WERI-Rb-1 (cell line): ENCODE data around the gene TGFB2.

ENCODE experiments used
- DNase-seq: peaks from one replicate; pipeline ENCODE4 v3.0.0-alpha.2; 2020
- H3K27ac ChIP-seq: fragments of 250-450 bp; sonication (Bioruptor Pico); 2 replicates; pipeline ENCODE4 v1.5.1; 2020; ENCODE audit warnings: mild to moderate bottlenecking, moderate library complexity
- H3K27me3 ChIP-seq: fragments of 250-450 bp; sonication (Bioruptor Pico); 2 replicates; pipeline ENCODE4 v1.5.1; 2021; ENCODE audit warnings: mild to moderate bottlenecking, low read depth, moderate library complexity; ENCODE audit not compliant: insufficient read depth, severe bottlenecking
- H3K36me3 ChIP-seq: fragments of 250-450 bp; sonication (Bioruptor Pico); 2 replicates; pipeline ENCODE4 v1.5.1; 2020; ENCODE audit warnings: mild to moderate bottlenecking, moderate library complexity
- H3K4me3 ChIP-seq: 2 replicates; pipeline ENCODE4 v1.5.1; 2011; ENCODE audit warnings: low read depth, mild to moderate bottlenecking, control low read depth, low read length
- H3K9me3 ChIP-seq: fragments of 250-450 bp; sonication (Bioruptor Pico); 2 replicates; pipeline ENCODE4 v1.5.1; 2021; ENCODE audit warnings: mild to moderate bottlenecking, moderate library complexity; ENCODE audit not compliant: severe bottlenecking
- TF ChIP-seq, protein P1 (sequence below): IDR thresholded peaks from 2 replicates; pipeline ENCODE4 v1.5.1; 2011; ENCODE audit warnings: low read depth, mild to moderate bottlenecking, control low read depth, inconsistent platforms, low read length

The TGFB2 gene

DNA sequence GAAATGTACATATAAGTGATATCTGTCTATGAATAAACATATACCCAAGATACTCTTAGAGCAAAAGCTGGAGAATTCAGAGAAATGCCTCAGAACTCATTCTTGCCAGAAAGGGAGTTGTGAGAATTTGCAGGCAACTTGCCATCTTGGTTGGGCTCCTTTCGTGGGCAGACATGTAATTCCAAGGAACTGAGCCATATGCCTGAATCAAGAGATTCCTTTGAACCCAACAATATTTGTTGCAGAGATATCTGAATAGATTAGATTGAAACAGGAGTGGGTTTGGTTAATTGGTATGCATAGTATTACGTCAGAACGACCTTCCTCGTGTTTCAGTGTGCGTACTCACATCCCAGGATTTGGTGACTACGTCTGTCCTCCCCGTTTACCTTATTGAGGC, 67.0 kb downstream of the TGFB2 start:
- Histone ChIP-seq H3K27me3 (no peaks in the 10 kb centered on the region), H3K4me3 (no peak overlapping the region), H3K9me3 (no peaks in the 10 kb centered on the region), H3K36me3 (no peaks in the 10 kb centered on the region), H3K27ac (no peak overlapping the region)
- DNase-seq = no peak
- TF ChIP-seq, protein P1, sequence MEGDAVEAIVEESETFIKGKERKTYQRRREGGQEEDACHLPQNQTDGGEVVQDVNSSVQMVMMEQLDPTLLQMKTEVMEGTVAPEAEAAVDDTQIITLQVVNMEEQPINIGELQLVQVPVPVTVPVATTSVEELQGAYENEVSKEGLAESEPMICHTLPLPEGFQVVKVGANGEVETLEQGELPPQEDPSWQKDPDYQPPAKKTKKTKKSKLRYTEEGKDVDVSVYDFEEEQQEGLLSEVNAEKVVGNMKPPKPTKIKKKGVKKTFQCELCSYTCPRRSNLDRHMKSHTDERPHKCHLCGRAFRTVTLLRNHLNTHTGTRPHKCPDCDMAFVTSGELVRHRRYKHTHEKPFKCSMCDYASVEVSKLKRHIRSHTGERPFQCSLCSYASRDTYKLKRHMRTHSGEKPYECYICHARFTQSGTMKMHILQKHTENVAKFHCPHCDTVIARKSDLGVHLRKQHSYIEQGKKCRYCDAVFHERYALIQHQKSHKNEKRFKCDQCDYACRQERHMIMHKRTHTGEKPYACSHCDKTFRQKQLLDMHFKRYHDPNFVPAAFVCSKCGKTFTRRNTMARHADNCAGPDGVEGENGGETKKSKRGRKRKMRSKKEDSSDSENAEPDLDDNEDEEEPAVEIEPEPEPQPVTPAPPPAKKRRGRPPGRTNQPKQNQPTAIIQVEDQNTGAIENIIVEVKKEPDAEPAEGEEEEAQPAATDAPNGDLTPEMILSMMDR = no peak

DNA sequence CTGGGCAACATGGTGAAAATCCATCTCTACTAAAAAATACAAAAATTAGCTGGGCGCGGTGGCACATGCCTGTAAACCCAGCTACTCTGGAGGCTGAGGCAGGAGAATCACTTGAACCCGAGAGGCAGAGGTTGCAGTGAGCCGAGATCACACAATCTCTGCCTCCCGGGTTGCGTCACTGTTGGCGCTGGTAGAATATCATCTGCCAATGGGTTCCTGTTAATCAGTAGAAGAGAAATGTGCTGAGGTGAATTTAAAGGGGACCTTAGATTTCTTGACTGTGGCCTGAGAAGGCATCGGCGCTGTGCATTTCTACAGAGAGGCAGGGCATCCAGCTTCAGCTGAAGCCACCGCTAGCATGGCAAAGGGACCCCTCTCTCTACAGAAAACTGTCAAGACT, 68.0 kb downstream of the TGFB2 start:
- H3K36me3 ChIP-seq = no peaks in the 10 kb centered on the region
- DNase-seq = no peak

DNA sequence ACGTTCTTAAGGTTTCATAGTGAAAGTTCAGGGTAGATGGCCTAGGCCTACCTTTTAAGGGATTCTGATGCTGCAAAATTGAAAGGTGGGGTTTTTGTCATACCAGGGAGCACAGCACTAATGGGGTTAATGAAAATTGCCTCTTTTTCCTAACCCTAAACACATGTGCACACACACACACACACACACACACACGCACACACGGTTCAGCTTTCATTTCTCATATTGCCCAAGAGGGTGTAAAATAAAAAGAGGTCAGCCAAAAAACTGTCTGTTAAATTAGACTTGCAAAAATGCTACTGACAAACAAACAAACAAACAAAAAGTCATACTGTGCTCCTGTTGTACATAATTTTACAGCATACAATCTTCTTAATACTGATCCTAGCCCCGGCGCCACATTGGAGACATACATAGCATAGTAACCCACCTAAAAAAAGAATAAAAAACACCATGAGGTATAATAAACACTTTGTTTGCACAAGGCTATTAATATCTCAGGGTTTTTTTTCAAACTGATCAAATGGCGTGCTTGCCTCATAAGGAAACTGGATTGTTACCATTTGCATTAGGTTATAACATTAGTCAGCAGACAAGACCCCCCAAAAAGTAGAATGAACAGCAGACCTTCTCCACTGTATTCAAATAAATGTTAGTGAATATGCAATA, 69.1 kb downstream of the TGFB2 start:
- DNase-seq = no peak
- Histone ChIP-seq H3K27ac (no peak overlapping the region), H3K27me3 (no peaks in the 10 kb centered on the region), H3K4me3 (no peak overlapping the region), H3K9me3 (no peaks in the 10 kb centered on the region), H3K36me3 (no peaks in the 10 kb centered on the region)
- TF ChIP-seq, protein P1 = no peak

More for the DNA sequence above, 68.0 kb downstream of the TGFB2 start:
- Histone ChIP-seq H3K4me3 (no peak overlapping the region), H3K9me3 (no peaks in the 10 kb centered on the region), H3K27me3 (no peaks in the 10 kb centered on the region), H3K27ac (no peak overlapping the region)
- TF ChIP-seq, protein P1 = no peak

DNA sequence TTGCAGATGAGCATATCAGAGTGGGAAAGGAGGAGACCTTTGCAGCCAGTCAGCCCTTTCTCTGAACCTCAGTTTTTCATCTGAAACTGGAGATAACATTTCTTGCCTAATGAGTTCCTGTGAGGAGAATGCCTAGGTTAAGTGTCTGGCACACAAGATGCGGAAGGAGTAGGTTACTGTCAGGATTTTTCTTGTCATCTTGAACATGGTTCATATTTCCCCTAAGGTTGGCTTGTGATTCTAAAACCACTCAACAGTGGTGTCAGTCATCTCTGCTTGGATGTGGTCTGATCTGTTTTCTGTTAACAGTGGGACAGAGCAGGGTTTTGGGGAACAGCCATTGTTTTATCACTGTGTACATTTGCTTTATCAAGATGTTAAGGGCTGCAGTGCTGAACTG, 70.6 kb downstream of the TGFB2 start:
- H3K4me3 ChIP-seq = no peak overlapping the region
- H3K27me3 ChIP-seq = no peaks in the 10 kb centered on the region
- no peak for DNase-seq
- TF ChIP-seq, protein P1 = no peak
- H3K9me3 ChIP-seq = no peaks in the 10 kb centered on the region
- H3K27ac ChIP-seq = no peak overlapping the region
- no peaks in the 10 kb centered on the region for H3K36me3 ChIP-seq

DNA sequence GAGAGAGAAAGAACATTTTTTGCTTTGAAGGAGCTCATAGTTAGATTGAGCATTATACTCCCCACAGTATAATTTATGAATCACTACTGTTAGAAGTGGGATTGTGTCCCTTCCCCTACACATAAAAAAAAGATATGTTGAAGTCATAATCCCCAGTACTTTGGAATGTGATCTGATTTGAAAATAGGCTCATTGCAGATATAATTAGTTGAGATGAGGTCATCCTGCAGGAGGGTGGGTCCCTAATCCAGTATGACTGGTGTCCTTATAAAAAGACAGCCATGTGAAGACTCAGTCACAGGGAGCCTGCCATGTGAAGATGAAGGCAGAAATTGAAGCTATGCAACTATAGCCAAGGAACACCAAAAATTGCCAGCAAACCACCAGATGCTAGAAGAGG, 76.4 kb downstream of the TGFB2 start:
- no peaks in the 10 kb centered on the region for H3K9me3 ChIP-seq
- no peak for DNase-seq
- TF ChIP-seq, protein P1 = no peak
- H3K4me3 ChIP-seq = no peak overlapping the region
- no peaks in the 10 kb centered on the region for H3K27me3 ChIP-seq
- no peak overlapping the region for H3K27ac ChIP-seq
- no peaks in the 10 kb centered on the region for H3K36me3 ChIP-seq

DNA sequence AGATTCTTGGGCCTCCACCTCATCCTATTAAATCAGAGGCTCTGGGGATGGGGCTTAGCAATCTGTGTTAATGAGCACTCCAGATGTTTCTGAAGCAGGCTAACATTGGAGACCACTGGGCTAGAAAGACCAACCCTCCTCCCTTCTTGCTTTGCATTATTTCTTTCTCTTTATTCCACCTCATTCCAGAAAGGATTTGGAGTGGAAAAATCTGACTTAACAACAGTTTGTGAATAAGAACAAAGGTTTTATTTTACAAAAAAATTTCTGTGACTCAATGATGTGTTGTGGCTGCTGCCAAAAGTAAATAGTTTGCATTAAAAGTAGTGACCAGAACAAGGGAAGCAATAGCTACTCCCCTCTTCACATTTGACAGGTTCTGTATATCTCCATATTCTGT, 79.4 kb downstream of the TGFB2 start:
- H3K9me3 ChIP-seq = no peaks in the 10 kb centered on the region
- no peaks in the 10 kb centered on the region for H3K36me3 ChIP-seq
- no peaks in the 10 kb centered on the region for H3K27me3 ChIP-seq
- no peak overlapping the region for H3K27ac ChIP-seq
- DNase-seq = no peak
- no peak overlapping the region for H3K4me3 ChIP-seq
- TF ChIP-seq, protein P1 = no peak
